UCSD-AML1 (cell line): ENCODE data around the gene PHACTR2.
"Not testable (repeated sequence)": the region's sequence is repeated elsewhere in the genome, so short reads cannot be mapped to it uniquely, and the experiment has no call there.

Experiments
- DNase-seq: peaks from one replicate; lab custom pipeline; 2025; ENCODE audit not compliant: unreplicated experiment; lab: John Stamatoyannopoulos, UW

PHACTR2 gene

DNA sequence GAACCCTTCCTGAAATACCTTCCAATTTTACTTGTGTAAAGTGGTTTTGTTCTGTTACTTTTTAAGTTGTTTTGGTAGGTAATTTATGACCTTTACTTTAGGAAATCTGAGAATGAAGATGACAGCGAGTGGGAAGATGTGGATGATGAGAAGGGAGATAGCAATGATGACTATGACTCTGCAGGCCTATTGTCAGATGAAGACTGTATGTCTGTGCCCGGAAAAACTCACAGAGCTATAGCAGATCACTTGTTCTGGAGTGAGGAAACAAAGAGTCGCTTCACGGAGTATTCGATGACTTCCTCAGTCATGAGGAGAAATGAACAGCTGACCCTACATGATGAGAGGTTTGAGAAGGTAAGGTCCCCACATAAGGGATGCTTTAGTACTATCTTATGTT lies 179.9 kb downstream of the PHACTR2 start:
- no peak for DNase-seq

DNA sequence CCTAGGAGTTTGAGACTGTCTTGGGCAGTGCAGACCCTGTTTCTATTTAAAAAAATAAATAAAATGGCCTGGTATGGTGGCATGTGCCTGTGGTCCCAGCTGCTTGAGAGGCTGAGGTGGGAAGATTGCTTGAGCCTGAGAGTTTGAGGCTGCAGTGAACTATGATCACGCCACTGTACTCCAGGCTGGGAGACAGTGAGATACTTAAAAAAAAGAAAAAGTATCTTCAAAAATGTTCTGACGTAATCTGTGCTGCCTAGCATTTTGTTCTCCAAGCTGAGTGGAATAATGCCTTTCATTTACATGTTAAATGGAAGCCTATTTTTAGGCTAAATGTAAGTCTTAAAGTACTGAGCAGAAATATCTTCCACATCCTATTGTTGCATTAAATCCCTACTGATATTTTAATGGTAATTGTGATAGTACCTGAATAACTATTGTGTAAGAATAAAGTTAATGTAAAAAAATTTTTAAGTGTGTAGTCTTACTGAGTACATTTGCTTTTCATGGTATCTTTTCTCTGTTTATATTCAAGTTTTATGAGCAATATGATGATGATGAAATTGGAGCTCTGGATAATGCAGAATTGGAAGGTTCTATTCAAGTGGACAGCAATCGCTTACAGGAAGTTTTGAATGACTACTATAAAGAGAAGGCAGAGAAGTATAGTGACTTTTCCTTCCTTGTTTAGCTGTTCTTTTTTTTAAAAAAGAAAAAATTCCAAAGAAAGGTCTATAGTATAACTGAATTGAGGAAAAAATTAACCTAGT lies 182.3 kb downstream of the PHACTR2 start:
- no peak for DNase-seq

DNA sequence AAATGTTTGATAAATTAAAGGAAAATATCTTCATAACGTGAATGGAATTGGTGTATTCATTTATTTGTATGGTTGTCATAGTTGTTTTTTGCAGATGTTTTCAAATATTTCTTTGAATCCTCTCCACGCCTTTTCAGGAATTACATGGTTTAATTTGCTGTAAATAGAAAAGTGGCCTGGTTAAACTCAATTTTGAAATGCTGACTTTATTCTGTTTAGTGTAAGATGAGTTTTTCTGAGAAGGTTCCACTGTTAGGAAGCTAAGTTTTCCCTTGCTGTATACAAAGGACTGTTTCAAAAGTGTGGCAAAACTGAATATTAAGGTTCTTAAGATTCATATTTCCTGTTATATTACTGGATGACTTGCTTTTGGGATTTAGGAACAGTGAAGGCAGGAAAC lies 186.0 kb downstream of the PHACTR2 start:
- DNase-seq: no peak

DNA sequence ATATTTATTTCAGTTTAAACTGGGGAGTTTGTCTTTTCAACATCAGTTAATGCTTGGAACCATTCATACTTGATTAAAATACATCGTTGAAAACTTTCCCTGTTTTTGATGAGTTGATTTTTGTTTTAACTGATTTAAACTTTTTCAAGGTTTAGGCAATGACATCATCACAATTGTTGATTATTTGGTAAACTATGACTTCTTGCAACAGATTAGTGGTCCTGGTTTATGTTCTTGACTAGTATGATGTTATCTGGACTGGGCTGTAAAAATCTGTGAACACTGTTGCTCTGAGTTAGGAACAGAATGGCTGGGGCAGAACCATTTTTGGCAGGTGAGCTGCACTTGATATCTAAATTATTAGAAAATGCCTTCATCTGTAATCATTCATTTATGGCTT lies 186.5 kb downstream of the PHACTR2 start, which contains the start of gene ZC2HC1B:
Gene ZC2HC1B, plus strand, starts transcription at position 241 of the 400 bp plus-strand sequence. Its CDS starts 66 bp downstream, at position 307.
- no peak for DNase-seq

DNA sequence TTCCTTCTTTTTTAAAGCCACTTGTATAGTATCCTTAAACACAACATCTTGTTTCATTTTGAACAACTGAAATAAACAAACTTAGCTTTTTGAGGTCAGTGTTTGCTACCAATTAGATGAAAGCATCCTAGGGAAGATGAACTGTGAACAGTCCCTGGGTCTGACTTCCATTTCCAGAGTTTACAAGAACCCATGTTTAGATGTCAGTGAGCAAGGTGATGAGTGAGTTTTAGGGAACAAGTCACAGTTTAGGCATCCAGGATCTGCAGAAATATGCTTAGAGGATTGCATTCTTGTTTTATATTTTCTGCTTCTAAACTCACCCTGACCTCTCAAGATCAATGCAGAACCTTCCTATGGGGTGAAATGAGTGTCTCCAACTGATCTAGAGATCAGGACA lies 189.5 kb downstream of the PHACTR2 start:
- no peak for DNase-seq

DNA sequence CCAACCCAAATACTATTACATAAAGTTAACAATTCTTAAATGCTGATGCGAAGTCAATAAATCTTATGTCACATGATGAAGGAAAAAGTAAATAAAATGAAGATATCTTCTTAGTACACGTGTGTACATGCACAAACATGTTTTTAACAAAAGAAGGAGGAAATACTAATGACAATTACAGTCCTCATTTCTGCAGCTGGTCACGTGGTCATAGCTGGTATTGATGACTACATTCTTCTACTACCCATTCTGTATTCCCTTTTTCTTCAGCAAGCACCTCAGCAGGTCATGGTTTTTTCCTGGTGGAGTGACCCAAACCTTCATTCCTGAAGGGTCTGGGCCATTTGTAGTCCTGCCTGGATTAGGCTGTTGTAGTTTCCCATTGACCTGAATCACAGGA lies 191.0 kb downstream of the PHACTR2 start:
- not testable (repeated sequence) for DNase-seq

DNA sequence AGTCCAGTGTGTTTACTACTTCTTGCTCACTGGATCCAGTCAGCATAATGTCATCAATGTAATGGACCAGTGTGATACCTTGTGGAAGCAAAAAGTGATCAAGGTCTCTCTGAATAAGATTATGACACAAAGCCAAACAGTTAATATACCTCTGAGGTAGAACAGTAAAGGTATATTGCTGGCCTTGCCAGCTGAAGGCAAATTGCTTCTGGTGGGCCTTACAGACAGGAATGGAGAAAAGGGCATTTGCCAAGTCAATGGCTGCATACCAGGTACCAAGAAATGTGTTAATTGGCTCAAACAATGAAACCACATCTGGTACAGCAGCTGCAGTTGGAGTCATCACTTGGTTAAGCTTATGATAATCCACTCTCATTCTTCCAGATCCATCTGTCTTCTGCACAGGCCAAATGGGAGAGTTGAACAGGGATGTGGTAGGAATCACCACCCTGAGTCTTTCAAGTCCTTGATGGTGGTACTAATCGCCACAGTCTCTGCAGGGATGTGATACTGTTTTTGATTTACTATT lies 193.5 kb downstream of the PHACTR2 start:
- not testable (repeated sequence) for DNase-seq

DNA sequence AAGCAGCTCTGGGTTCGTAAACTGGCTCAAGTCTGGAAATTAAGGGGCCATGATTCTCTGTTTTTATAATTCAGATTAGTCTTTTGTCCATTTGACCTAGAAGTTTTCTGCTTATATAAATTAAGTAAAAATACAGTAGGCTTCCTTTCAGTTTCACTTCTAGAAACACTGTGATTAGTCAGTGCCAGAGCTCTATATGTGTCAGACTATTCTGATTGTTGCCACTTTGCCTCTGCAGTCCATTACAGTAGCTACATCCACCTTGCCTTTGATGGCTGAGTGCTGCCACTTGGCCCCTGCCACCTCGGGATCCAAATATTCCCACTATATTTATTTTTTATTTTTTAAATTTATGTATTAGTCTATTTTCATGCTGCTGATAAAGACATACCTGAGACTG lies 194.4 kb downstream of the PHACTR2 start:
- no peak for DNase-seq

DNA sequence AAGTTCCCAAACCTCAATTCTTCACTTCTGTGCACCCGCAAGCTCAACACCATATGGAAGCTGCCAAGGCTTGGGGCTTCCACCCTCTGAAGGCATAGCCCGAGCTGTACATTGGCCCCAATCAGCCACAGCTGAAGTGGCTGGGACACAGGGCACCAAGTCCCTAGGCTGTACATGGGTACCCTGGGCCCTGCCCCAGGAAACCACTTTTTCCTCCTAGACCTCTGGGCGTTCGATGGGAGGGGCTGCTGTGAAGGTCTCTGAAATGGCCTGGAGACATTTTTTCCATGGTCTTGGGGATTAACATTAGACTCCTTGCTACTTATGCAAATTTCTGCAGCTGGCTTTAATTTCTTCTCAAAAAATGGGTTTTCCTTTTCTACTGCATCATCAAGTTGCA lies 195.8 kb downstream of the PHACTR2 start:
- DNase-seq: not testable (repeated sequence)

DNA sequence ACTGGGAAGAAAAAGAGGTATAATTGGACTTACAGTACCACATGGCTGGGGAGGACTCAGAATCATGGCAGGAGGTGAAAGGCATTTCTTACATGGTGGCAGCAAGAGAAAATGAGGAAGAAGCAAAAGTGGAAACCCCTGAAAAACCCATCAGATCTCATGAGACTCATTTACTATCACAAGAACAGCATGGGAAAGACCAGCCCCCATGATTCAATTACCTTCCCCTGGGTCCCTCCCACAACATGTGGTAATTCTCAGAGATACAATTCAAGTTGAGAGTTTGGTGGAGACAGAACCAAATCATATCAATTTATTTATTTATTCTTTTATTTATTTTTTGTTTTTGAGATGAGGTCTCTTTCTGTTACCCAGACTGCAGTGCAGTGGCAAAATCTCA lies 196.7 kb downstream of the PHACTR2 start:
- DNase-seq: not testable (repeated sequence)

DNA sequence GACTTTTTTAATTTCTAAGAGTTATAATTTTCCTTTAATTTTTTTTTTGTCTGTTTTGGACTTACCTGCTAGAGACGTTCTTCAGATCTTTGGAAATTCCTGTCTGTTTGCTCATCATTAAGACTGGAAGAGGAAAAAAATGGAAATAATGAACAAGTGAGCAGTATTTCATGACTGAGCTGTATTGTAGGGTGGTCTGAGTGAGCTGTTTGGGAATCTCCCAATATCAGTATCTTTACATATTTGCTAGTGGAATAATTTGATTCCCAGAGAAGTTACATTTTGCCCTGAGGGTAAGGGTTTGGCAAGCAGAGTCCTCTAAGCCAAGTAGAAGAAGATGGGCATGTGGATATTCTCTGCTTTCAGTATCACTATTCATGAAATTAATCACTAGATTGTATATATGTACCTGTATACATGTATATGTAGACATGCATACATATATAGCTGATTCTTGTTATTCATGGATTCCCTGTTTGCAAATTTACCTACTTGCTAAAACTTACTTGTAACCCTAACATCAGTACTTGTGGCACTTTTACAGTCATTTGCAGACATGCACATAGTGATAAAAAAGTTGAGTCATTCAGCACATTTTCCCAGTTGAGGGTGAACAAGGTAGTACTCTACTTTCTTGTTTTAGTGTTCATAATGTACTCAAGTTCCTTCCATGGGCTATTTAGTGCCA lies 200.0 kb downstream of the PHACTR2 start:
- no peak for DNase-seq

DNA sequence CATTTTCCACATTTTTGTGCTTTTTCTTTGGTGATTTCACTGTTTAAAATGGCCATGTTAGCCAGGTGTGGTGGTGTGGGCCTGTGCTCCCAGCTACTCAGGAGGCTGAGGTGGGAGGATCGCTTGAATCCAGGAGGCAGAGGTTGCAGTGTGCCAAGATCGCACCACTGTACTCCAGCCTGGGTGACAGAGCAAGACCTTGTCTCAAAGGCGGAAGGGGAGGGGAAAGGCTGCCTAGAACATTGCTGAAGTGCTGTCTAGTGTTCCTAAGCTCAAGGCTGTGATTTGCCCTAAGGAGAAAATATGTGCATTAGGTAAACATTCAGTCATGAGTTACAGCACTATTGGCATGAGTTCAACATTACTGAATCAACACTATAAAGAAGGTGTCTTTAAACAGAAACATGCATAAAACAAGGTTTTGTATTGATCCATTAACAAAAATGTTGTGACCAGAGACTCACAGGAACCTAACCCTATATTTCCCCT lies 200.6 kb downstream of the PHACTR2 start:
- DNase-seq: no peak

DNA sequence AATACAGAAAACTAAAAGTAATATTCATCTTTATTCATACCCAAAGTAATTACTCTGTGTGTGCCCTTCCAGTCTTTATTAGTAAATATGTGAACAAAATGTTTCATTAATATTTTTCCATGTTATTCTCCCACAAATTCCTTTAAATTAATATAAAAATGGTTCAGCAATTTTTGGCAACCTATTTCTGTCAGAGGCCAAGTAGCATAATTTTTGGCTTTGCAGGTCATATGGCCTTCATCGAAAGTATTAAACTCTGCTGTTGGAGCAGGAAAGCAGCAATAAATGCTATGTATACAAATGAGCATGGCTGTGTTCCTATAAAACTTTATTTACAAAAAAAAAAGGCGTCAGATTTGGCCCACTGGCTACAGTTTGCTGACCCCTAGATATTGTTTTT lies 202.6 kb downstream of the PHACTR2 start:
- DNase-seq: no peak
